Endodermal cell (in vitro differentiated cells): Measurements from ENCODE around the gene TMSB4X. TPM values are rescaled to one million over a fixed set of nuclear protein-coding genes. Genes with fewer than 3 reads are reported as not detected.

Experiments used
- DNase-seq: peaks from one replicate; pipeline ENCODE4 v3.0.0-alpha.2; 2017
- H3K27ac ChIP-seq: 2 replicates; pipeline ENCODE4 v1.5.1; 2013; ENCODE audit warnings: mild to moderate bottlenecking, low read depth, low read length, moderate library complexity
- H3K27me3 ChIP-seq: 2 replicates; pipeline ENCODE4 v1.6.1; 2013; ENCODE audit warnings: mild to moderate bottlenecking, low read length, moderate library complexity; ENCODE audit not compliant: insufficient read depth, control insufficient read depth, poor library complexity, severe bottlenecking
- H3K36me3 ChIP-seq: 2 replicates; pipeline ENCODE4 v1.7.0; 2013; ENCODE audit warnings: mild to moderate bottlenecking, low read length, moderate library complexity; ENCODE audit not compliant: control insufficient read depth, insufficient read depth
- H3K4me1 ChIP-seq: one replicate; pipeline ENCODE4 v1.7.0; 2013; ENCODE audit warnings: low read length; ENCODE audit not compliant: control insufficient read depth, insufficient read depth
- H3K4me3 ChIP-seq: 2 replicates; pipeline ENCODE4 v1.5.1; 2013; ENCODE audit warnings: mild to moderate bottlenecking, low read length, moderate library complexity
- H3K9ac ChIP-seq: 2 replicates; pipeline ENCODE4 v1.6.1; 2013; ENCODE audit warnings: mild to moderate bottlenecking, low read length, moderate library complexity; ENCODE audit not compliant: poor library complexity, severe bottlenecking; ENCODE audit errors: extremely low read depth
- H3K9me3 ChIP-seq: 2 replicates; pipeline ENCODE4 v1.6.1; 2013; ENCODE audit warnings: mild to moderate bottlenecking, low read length, moderate library complexity; ENCODE audit not compliant: control insufficient read depth
- H3K27ac Mint-ChIP-seq: 2 replicates; pipeline ENCODE4 v1.8.0; 2020; ENCODE audit warnings: mixed read lengths
- H3K27me3 Mint-ChIP-seq: 2 replicates; pipeline ENCODE4 v1.8.0; 2021; ENCODE audit warnings: mild to moderate bottlenecking, mixed read lengths; ENCODE audit not compliant: insufficient read depth
- H3K36me3 Mint-ChIP-seq: 2 replicates; pipeline ENCODE4 v1.8.0; 2020; ENCODE audit warnings: low read depth, mixed read lengths
- H3K4me1 Mint-ChIP-seq: 2 replicates; pipeline ENCODE4 v1.8.0; 2020; ENCODE audit warnings: mixed read lengths
- H3K4me3 Mint-ChIP-seq: 2 replicates; pipeline ENCODE4 v1.8.0; 2020; ENCODE audit warnings: mild to moderate bottlenecking, moderate library complexity, mixed read lengths
- H3K9me3 Mint-ChIP-seq: 2 replicates; pipeline ENCODE4 v1.8.0; 2020; ENCODE audit warnings: mild to moderate bottlenecking, mixed read lengths
- CTCF ChIP-seq: fragments of 200-600 bp; sonication (generic); conservative IDR thresholded peaks from 2 replicates; pipeline ENCODE4 v1.5.0; 2021; ENCODE audit warnings: antibody characterized with exemption, mild to moderate bottlenecking
- WGBS, 2 experiments: methylation state at CpG; one replicate each; pipeline versions ENCODE4 v1.1.5 to v1.1.7; 2013; ENCODE audit warnings: missing lambda C conversion rate in 2 of 2, mixed read lengths in 1 of 2; ENCODE audit not compliant: insufficient coverage in 1 of 2, insufficient read length in 1 of 2; 5-methylcytosine and 5-hydroxymethylcytosine counted together
- total RNA-seq, 2 donors: library from RNA; stranded (reverse); fragmentation: NEBNext Ultra II Directional in 1 of 2; extraction: Animal tissue kit (Norgen Biotek cat#: 25700) in 1 of 2; gene quantifications; 2 replicates in 1 of 2; 3 replicates in 1 of 2; pipeline ENCODE4 v1.2.1, GENCODE V29; 2021

Gene TMSB4X
- total RNA-seq, 2 donors from 2014 or later, result 1,539 to 2,456 TPM

GRCh38 chrX:13024986-13025385, 50.1 kb downstream of the TMSB4X start:
- no peaks in the 10 kb centered on the region for H3K36me3 ChIP-seq
- no peak for DNase-seq
- Mint-ChIP-seq H3K9me3 (peaks cover 44% of the 10 kb centered on the region), H3K27me3 (no peaks in the 10 kb centered on the region), H3K4me3 (no peak overlapping the region), H3K36me3 (no peaks in the 10 kb centered on the region), H3K4me1 (peaks cover 23% of the 10 kb centered on the region), H3K27ac (no peak overlapping the region)
- no peaks in the 10 kb centered on the region for H3K4me1 ChIP-seq
- no peak overlapping the region for H3K9ac ChIP-seq
- TF ChIP-seq CTCF, result no peak
- no peak overlapping the region for H3K4me3 ChIP-seq
- no peaks in the 10 kb centered on the region for H3K9me3 ChIP-seq
- H3K27me3 ChIP-seq, result no peaks in the 10 kb centered on the region
- WGBS, 2 experiments, result 100% methylated on average over 2 to 3 of the region's 3 CpGs
- H3K27ac ChIP-seq, result no peak overlapping the region

Other genes with a start within 250 kb of the TMSB4X start
- gene PRPS2, start 183.7 kb upstream of the TMSB4X start, total RNA-seq, result 10 to 100 TPM; 12.4 to 17.2 TPM
- not detected for gene TLR7, start 108.0 kb upstream of the TMSB4X start, total RNA-seq
- gene TLR8, start 68.5 kb upstream of the TMSB4X start, total RNA-seq, result not detected
- gene FAM9C, start 69.5 kb downstream of the TMSB4X start, total RNA-seq, result not detected